AG20443 (cell line): ENCODE results near the gene CLK4.
A peak's percentile ranks its signal among the peaks of the same experiment; 100 is the strongest.

Source experiments
- DNase-seq: peaks from one replicate; pipeline ENCODE4 v3.0.0; 2012; ENCODE audit warnings: low spot score, mixed read lengths

The CLK4 gene

DNA sequence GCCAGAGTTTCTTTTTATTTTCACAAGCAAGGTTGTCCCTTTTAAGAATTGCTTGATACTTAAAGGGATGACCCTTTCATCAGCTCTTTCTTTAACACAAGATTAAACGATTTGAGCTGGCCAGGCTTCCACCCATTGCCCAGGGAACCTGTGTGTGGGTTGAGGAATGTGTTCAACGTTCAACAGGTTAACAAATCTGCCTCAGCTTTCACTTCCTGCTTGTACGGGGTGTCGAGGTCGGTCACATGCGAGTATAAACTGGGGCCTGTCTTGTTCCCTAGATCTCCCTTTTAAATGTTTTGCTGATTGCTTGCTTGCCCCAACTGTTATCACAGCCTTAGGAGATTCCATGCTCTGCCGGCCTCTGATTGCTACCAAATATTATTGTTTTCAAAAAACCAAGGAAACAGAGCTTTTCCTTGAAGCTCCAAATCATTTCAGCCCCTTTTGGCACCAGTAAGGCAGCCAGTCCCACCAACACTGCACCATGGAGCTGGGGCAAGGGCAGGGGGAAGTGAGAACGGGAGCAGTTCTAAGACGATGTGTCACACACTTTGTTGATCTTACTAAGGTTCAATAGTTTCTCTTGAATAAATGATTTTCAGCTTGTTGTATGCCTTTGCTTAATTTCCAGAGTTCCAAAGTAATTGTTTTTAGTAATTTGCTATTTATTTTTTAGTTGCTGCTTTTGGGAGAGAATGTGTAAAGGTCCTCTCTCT lies 10.7 kb upstream of the CLK4 start:
- DNase-seq: no peak

GRCh38 chr5:178632285-178632684 lies 5.4 kb upstream of the CLK4 start:
- no peak for DNase-seq

- no peak for DNase-seq
These were observed 4.1 kb upstream of the CLK4 start for GRCh38 chr5:178630951-178631350.

DNA sequence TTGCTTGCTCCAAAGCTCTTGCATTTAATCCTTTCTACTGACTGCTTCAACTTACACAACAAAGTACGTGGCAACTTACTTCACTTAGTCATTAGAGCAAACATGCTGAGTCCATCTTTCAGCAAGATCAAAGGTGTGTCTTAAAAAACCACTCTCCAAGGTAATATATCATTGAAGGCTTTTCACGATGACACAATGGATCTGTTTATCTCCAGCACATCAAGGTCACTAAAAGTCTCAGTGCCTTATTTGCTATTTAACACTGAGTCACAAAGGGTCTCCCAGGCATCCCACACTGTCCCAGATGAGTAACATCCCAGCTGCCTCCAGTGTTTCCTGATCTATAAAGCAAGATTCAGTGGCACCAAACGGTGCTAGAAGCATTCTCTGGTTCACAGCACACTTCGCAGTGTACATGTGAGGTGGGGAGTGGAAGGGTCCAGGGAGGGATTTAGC lies 3.7 kb upstream of the CLK4 start:
- DNase-seq: no peak

- DNase-seq: no peak
These were observed 379 bp upstream of the CLK4 start for GRCh38 chr5:178627259-178627598.

- peak; percentile 29 for DNase-seq
These were observed 969 bp downstream of the CLK4 start for GRCh38 chr5:178625679-178626483.

GRCh38 chr5:178624631-178625546 lies 2.0 kb downstream of the CLK4 start:
- peak; percentile 22 for DNase-seq

DNA sequence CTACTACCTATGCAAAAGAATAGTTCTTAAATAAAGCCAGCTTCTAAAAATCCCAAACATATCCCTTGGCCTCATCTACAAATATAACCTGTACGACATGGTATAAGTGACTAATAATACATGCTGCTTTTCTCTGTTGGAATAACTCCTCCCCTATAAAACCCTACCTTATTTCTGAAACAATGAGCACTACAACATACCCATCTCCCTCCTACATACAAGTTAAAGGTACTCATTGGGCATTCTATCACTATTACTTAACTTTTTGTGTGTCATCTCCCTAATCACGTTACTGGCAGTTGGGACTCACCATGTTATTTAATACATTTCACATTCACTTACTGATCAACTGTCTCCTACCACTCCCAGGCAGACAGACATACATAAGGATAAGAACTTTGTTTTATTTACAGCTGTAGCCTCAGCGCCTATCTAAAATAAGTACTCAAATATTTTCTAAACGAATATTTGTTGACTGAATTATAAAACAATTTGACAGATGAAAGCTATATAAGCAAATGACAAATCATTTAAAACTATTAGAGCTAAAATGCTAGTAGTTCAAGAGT lies 4.1 kb downstream of the CLK4 start:
- no peak for DNase-seq

DNA sequence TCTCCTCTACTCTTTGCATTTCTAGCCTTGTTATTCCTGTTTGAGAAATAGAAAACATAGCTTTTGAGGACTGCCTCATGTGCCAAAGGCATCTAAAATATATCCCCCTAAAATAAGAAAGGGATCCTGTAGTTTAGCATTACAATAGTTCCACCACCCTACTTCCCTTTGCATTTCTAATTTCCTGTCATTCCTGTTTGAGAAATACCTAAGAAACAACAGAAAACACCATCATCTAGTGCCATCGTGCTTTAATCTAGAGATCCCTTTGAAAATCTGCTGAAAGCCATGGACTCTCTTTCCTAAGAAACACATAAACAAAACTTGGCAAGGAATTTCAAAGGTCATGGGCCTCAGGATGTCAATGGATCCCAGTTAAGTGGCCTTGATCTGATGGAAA lies 7.5 kb downstream of the CLK4 start:
- no peak for DNase-seq

GRCh38 chr5:178612299-178612698 lies 14.6 kb downstream of the CLK4 start:
- no peak for DNase-seq

- no peak for DNase-seq
These were observed 20.6 kb downstream of the CLK4 start for GRCh38 chr5:178606269-178606668.

DNA sequence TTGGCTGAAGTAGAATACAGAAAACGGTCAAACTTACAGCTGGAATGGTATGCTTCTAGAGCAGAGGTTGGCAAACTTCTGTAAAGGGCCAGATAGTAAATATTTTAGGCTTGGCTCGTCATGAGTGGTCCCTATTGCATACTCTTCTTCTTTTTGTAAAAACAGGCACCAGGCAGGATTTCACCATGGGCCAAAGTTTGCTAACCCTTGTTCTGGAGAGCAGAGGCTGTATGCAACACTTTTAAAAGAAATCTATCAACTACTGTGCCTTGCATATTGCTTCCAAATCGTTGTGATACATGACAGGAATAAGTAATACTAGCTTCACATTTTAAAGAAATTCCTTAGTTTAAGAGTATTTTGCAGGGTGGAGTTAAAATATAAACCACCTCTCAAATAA lies 21.1 kb downstream of the CLK4 start:
- DNase-seq: no peak

DNA sequence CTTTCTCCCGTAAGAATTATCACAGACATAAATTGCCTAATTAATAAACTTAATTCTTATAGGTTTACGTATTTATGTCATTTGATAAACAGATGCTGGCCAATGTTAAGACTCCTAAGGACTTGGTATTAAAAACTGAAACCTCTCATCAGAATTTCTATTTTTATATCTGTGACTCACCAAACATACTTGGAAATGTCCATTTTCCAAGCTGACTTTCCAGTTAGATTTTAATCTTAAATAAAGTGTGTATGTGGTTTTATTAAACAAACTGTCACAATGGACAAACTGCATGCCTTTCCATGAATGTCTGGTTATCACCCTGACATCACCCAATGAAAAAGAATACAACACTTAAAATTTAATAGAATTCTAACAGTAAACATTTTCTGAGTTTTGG lies 24.1 kb downstream of the CLK4 start:
- DNase-seq: no peak

DNA sequence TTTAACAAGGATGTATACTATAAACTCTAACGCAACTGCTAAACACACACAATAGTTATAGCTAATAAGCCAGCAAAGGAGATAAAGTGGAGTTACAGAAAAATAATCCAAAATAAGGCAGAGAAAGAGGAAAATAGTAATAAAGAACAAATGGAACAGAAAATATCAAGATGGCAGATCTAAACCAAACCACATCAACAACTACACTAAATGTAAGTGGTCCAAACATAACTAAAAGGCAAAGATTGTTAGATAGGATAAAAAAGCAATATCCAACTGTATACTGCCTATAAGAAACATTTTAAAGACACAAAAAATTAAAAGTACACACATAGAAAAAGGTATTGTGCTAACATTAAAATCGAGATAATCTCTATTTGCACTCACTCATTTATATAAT lies 31.1 kb downstream of the CLK4 start:
- no peak for DNase-seq

GRCh38 chr5:178595150-178595549 lies 31.7 kb downstream of the CLK4 start:
- DNase-seq: no peak

DNA sequence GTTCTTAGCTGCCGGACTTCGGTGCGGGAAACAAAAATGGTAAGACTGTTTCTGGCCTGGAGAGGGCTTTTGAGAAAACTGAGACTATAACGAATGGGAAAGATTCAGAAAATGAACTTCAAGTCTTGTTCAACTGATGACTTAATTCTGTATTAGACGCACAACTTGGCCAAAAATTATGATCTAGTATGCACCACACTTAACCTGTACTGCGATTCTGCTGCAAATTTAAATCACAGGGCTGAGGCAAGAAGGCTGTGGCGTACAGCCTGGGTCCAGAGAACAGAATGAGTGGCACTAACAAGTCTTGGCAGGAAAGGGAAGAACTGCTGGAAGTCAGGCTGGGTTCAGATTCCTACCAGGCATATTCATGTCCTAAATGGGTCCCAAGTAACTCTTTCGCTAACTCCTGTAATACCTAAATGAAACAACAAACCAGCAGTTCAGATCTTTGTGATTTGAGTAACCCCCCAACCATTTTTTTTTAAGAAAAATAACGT lies 35.9 kb downstream of the CLK4 start:
- peak; percentile 53 for DNase-seq

DNA sequence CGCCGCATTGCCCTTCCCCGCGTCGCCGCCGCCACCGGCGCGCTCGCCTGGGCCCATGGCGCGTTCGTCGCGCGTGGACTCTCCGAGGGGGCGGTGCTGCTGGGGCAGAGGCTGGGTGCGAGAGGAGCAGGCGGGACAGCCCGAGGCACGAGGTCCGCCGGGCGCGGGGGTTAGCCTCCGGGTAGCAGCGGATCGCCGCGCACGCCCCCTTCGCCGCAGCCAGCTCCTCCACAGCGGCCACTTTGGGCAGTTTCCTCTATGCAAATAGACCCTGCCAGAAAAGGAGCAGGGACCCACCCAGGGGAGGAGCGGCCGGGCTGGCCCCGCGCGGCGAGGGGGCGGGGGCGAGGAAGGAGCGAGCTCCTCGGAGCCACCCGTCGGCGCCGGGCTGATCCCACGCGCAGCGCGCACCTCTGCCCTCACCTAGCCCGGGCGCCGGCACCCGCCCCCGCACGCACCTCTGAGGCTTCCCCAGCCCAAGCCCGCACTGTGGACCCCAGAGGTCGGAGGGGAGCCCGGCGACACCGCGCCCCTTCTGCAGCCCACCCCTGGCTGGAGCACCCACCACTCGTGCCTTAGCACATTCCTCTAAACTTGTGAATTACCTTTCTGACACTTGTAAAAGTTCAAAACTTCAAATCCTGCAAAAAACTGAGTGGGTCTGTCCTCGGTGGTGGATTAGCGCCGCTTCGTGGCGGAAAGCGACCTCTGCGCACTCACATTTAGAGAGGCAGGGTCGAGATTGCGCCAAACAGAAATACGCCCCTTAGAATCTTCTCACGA lies 36.5 kb downstream of the CLK4 start, which contains the start of gene COL23A1:
Gene COL23A1, minus strand, starts transcription at position 253 of the 783 bp plus-strand sequence.
- DNase-seq: peak; percentile 64

GRCh38 chr5:178589180-178590140 lies 37.4 kb downstream of the CLK4 start:
- DNase-seq: peak; percentile 76

DNA sequence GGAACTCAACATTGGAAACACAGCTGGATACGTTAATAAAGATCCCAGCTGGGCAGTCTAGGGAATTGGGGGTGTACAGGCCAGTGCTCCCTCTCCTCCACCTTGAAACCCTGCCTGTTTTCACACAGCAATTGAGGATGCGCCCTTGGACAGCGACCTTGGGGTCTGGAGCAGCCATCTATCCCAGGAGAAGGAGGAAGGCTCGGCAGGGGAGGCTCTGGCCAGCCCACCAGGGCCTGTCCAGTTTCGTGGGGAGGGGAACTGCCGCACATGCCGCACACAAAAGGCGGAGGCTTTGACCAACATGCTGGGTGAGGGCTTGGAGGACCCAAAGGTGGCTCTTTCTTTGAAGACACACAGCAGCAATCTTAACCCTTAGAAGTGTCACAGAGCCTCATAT lies 38.1 kb downstream of the CLK4 start:
- no peak for DNase-seq
